Colonic mucosa (tissue), 4 donors: ENCODE results near the gene FUT8. TPM values are rescaled to one million over a fixed set of nuclear protein-coding genes. Genes with fewer than 3 reads are reported as not detected.

ENCODE experiments used
- DNase-seq: peaks from one replicate; pipeline ENCODE4 v3.0.0-alpha.2; 2020
- H3K27ac ChIP-seq: fragments of 200-600 bp; one replicate; pipeline ENCODE4 v1.8.0; 2021
- H3K27me3 ChIP-seq: fragments of 200-600 bp; one replicate; pipeline ENCODE4 v1.8.0; 2021
- H3K36me3 ChIP-seq: fragments of 200-600 bp; one replicate; pipeline ENCODE4 v1.8.0; 2021
- H3K4me1 ChIP-seq: fragments of 200-600 bp; one replicate; pipeline ENCODE4 v1.8.0; 2021; ENCODE audit warnings: mild to moderate bottlenecking
- H3K4me3 ChIP-seq: fragments of 200-600 bp; one replicate; pipeline ENCODE4 v1.8.0; 2021
- H3K9ac ChIP-seq, 2 donors: one replicate each; pipeline ENCODE4 v1.7.0; 2013; ENCODE audit warnings: control low read depth in 2 of 2, low read depth in 2 of 2, low read length in 2 of 2
- H3K9me3 ChIP-seq: fragments of 200-600 bp; one replicate; pipeline ENCODE4 v1.8.0; 2021
- intact Hi-C: fragments of 100-400 bp; cut with DNase I; formaldehyde crosslinking; loops from one replicate; pipeline ENCODE4 v1.14.1; 2022
- total RNA-seq, 2 donors: library from RNA; stranded (reverse); fragmentation: NEBNext Ultra II Directional in 1 of 2; extraction: Animal tissue kit (Norgen Biotek cat#: 25700) in 1 of 2; gene quantifications; one replicate each; pipeline ENCODE4 v1.2.1, GENCODE V29; 2021
- TF ChIP-seq, protein P1 (sequence below): fragments of 200-600 bp; IDR thresholded peaks from one replicate; pipeline ENCODE4 v1.8.0; 2022; ENCODE audit warnings: antibody characterized with exemption, mild to moderate bottlenecking
- donor health status: healthy.
- donor health status: DM: no; HTN: no; CAD: no.
- donor health status: DM: no; HTN: no; CAD: no.

Gene FUT8
- total RNA-seq, 2 donors from 2014 or later: 28.8 to 37.2 TPM

DNA sequence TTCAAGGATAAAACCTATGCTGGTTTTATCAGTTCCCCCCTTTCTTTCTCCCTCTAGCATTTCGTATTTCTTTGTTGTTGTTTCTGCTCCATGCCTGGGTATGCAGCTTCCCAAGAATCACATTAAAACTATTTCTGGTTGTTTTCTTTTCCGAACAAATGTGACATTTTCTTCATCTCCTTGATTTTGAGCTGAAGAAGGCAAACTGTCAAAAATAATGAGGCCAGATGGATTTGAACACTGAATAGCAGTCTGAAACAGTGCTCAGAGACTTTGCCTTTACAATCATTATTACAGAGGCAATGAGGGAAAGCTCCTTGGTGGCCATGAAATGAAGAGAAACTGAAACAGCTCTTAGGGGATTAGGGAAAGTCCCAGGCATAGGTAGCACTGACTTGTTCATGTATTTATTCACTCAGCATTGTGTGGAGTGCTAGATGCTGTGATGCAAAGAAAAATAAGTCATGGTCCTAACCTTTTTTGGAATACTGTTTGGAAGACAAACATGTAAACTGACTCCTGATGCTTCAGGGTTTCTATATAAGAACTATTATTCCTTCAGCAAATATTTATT lies 319.5 kb downstream of the FUT8 start:
- H3K27ac ChIP-seq: no peak overlapping the region
- no peak for DNase-seq
- TF ChIP-seq, protein P1, sequence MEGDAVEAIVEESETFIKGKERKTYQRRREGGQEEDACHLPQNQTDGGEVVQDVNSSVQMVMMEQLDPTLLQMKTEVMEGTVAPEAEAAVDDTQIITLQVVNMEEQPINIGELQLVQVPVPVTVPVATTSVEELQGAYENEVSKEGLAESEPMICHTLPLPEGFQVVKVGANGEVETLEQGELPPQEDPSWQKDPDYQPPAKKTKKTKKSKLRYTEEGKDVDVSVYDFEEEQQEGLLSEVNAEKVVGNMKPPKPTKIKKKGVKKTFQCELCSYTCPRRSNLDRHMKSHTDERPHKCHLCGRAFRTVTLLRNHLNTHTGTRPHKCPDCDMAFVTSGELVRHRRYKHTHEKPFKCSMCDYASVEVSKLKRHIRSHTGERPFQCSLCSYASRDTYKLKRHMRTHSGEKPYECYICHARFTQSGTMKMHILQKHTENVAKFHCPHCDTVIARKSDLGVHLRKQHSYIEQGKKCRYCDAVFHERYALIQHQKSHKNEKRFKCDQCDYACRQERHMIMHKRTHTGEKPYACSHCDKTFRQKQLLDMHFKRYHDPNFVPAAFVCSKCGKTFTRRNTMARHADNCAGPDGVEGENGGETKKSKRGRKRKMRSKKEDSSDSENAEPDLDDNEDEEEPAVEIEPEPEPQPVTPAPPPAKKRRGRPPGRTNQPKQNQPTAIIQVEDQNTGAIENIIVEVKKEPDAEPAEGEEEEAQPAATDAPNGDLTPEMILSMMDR: no peak
- H3K27me3 ChIP-seq: no peaks in the 10 kb centered on the region
- H3K4me3 ChIP-seq: no peak overlapping the region
- H3K36me3 ChIP-seq: no peaks in the 10 kb centered on the region
- H3K4me1 ChIP-seq: no peaks in the 10 kb centered on the region
- H3K9ac ChIP-seq: no peak overlapping the region
- intact Hi-C loops: no loop called here
- no peaks in the 10 kb centered on the region for H3K9me3 ChIP-seq

DNA sequence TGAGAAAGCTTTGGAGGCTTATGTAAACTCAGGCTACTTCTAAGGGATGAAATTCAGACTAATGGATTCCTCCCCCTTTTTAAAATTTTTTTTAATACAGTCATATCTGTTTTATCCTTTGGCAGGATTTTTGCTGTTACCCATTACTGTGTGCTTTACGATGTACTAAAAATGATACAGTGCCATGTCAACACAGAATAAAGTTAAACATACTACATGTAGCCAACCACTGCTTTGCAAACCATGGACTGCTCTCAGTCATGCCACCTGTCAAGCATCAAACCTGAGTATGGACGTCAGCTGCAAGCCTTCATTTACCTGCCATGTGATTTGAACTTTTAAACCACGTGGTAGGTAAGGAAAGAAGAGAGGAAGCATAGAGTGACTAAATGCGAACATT lies 325.8 kb downstream of the FUT8 start:
- no peak overlapping the region for H3K27ac ChIP-seq
- no peaks in the 10 kb centered on the region for H3K27me3 ChIP-seq
- TF ChIP-seq, protein P1: no peak
- H3K9me3 ChIP-seq: no peaks in the 10 kb centered on the region
- H3K36me3 ChIP-seq: no peaks in the 10 kb centered on the region
- no peak overlapping the region for H3K9ac ChIP-seq
- intact Hi-C loops: no loop called here
- no peak overlapping the region for H3K4me3 ChIP-seq
- DNase-seq: no peak
- no peaks in the 10 kb centered on the region for H3K4me1 ChIP-seq

DNA sequence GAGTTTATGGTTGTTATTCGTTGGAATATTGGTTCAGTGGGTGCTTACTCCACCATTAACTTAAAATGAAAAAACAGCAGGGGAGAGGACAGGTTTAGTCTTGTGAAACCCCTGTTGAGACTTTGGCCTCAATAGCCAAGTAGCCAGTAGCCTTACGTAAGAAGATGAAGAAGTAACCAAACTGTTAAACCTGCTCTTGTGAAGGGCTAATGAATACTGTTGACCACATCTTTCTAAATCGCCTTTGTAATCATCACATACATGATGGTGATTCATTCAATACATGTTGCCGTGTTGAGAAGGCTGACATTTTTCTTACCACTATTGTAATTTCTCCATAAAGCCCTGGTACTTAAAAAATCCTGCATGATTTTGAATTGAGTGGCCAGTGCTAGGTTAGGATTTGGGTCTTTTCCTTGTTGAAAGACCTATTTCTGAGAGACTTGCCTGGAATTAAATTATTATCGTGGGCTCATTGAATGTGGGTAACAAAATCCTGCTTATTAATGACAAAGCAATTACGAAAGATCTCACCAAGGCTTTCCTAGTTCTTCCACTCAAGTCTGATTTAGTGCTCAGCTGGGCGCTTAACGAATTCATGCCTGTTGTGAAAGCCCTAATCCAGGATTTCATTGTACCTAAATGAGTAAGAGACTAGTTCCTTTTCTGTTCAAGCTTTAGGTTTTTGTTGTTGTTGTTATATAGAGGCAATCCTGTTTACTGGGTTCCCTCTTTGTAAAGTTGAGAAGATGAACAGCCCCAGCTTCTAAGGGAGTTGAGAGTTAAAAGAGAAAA lies 333.1 kb downstream of the FUT8 start:
- no peaks in the 10 kb centered on the region for H3K4me1 ChIP-seq
- H3K27me3 ChIP-seq: no peaks in the 10 kb centered on the region
- intact Hi-C loops: no loop called here
- no peak overlapping the region for H3K4me3 ChIP-seq
- H3K9me3 ChIP-seq: no peaks in the 10 kb centered on the region
- TF ChIP-seq, protein P1: no peak
- H3K9ac ChIP-seq: no peak overlapping the region
- H3K27ac ChIP-seq: no peak overlapping the region
- no peaks in the 10 kb centered on the region for H3K36me3 ChIP-seq
- no peak for DNase-seq

DNA sequence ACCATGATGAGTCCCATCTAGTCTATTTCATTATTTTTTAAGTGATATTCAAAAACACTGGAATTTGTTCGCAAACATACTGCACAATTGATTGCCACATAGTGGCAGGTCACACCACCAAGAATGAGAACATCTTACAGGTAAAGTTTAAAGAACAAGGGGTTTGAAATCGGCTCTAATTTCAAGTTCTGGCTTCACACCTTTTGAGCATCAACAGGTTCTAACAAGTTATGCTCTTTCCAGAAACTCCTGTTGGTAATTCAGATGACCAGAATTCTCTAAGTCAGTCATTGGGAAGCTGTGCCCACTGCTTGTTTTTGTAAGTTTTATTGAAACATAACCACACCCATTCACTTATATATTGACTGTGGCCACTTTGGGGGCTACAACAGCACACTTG lies 336.3 kb downstream of the FUT8 start:
- intact Hi-C loops: no loop called here
- H3K4me3 ChIP-seq: no peak overlapping the region
- H3K36me3 ChIP-seq: no peaks in the 10 kb centered on the region
- no peaks in the 10 kb centered on the region for H3K9me3 ChIP-seq
- no peak overlapping the region for H3K9ac ChIP-seq
- H3K27me3 ChIP-seq: no peaks in the 10 kb centered on the region
- H3K4me1 ChIP-seq: no peaks in the 10 kb centered on the region
- DNase-seq: no peak
- H3K27ac ChIP-seq: no peak overlapping the region
- TF ChIP-seq, protein P1: no peak

DNA sequence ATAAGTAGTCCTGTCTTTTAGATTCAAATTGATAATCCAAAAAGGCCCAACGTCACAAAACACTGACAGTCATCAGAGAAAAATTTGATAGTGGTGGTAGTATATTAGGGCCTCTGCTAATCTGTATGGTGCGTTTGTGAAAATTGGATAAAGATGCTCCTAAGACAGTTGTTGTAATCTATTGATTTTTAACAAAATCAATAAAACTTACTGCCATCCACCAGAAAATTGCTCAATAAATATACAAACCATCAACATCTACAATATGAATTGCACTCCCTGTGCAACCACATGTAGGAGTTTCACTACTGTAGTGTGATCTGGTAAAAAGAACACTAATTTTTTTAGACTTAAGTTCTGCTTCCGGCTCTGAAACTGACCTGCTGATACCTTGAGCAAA lies 336.8 kb downstream of the FUT8 start:
- H3K4me1 ChIP-seq: no peaks in the 10 kb centered on the region
- no peak for DNase-seq
- H3K4me3 ChIP-seq: no peak overlapping the region
- intact Hi-C loops: no loop called here
- H3K9me3 ChIP-seq: no peaks in the 10 kb centered on the region
- no peak overlapping the region for H3K27ac ChIP-seq
- TF ChIP-seq, protein P1: no peak
- H3K36me3 ChIP-seq: no peaks in the 10 kb centered on the region
- H3K27me3 ChIP-seq: no peaks in the 10 kb centered on the region
- H3K9ac ChIP-seq: no peak overlapping the region
